ENCODE measurements around the gene UVRAG.

Gene UVRAG

DNA sequence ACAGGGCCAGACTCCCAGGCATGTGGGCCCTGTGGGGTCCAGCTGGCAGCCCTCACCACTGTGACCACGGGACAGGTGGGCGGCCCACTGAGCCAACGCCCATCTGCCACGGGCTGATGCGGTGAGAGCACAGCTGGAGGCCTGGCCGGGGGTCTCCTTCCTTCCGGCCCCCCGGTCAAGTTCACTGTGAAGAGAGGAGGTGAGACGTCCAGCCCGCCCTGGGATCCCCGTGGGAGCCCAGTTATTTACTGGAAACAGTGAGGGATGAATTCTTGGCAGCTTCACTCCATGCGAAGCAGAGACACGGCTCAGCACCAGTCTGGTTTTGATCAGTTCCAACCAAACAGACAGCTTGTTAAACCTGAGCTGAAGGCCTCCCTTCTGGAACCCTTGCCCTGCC, 352.6 kb downstream of the UVRAG start:
- Mint-ChIP-seq H3K9me3 (no peaks in the 10 kb centered on the region), H3K27ac (no peak overlapping the region), H3K27me3 (no peaks in the 10 kb centered on the region), H3K36me3 (no peaks in the 10 kb centered on the region), H3K4me3 (no peak overlapping the region), H3K4me1 (no peaks in the 10 kb centered on the region)
- DNase-seq: no peak
- CTCF ChIA-PET: no interaction called here

DNA sequence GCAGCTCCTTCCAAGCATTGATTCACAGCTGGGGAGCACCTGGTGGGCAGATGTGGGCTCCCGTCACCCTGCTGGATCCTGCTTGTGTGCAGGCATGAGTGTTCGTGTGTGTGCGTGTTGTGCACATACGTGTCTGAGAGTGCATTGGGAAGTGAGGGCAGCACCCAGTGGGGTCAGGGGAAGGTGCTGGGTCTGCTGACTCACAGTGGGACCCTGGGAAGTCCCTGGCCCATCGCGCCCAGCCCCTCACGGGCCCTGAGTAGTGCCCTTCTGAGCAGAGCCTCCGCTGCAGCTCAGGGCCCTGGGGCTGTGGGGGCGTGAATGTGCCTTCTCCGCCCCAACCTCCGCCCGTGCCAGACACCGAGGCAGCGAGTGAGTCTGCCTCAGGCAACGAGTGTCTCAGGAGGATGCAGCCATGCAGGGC, 354.5 kb downstream of the UVRAG start:
- Mint-ChIP-seq H3K4me3 (no peak overlapping the region), H3K27me3 (no peaks in the 10 kb centered on the region), H3K36me3 (no peaks in the 10 kb centered on the region), H3K27ac (no peak overlapping the region), H3K4me1 (peaks cover 3% of the 10 kb centered on the region), H3K9me3 (no peaks in the 10 kb centered on the region)
- no peak for DNase-seq
- CTCF ChIA-PET: no interaction called here

DNA sequence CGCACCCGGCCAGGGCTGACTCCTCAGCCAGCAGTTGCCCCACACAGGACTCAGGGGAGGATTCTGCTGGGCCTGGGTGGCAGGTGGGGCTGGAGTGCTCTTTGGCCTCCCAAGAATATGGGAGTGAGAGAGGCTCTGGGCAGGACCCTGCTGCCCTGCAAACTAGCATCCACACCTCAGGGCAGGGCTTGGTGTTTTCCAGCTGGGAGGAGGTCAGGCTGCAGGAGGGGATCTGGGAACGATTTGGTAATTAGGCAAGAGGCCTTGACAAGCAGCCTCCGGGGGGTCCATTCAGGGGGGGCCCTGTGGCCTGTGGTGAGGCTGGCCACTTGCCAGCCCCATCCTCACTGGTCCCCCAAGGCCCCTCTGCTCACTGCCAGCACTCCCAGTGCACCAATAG, 355.5 kb downstream of the UVRAG start:
- H3K27ac Mint-ChIP-seq: no peak overlapping the region

DNA sequence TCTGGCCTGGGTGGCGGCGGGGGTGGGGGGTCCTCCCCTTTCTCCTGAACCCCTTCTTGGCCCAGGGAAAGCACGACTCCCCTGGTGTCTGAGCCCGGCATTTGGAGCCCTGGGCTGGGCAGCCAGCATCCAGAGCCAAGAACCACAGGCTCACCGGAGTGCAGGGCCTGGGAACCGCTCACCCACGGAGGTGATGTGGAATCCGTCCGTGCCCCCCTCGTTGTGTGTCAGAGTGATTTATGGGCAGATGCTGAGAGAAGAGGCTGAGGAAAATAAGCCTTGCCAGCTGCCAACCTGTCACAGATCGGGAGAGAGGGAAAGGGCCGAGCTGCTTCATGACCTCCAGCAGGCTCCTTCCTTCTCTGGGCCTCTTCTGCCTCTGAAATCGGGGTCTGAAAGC, 357.6 kb downstream of the UVRAG start:
- H3K9me3 Mint-ChIP-seq: no peaks in the 10 kb centered on the region
- no peak for DNase-seq
- H3K27ac Mint-ChIP-seq: no peak overlapping the region
- H3K27me3 Mint-ChIP-seq: no peaks in the 10 kb centered on the region
- no peak overlapping the region for H3K4me3 Mint-ChIP-seq
- no peaks in the 10 kb centered on the region for H3K36me3 Mint-ChIP-seq
- CTCF ChIA-PET: no interaction called here
- peaks cover 3% of the 10 kb centered on the region for H3K4me1 Mint-ChIP-seq

More for the DNA sequence above, 355.5 kb downstream of the UVRAG start:
- H3K27me3 Mint-ChIP-seq: no peaks in the 10 kb centered on the region
- no peak overlapping the region for H3K4me3 Mint-ChIP-seq
- CTCF ChIA-PET: no interaction called here
- no peak for DNase-seq
- H3K9me3 Mint-ChIP-seq: no peaks in the 10 kb centered on the region
- no peaks in the 10 kb centered on the region for H3K36me3 Mint-ChIP-seq
- peaks cover 3% of the 10 kb centered on the region for H3K4me1 Mint-ChIP-seq

DNA sequence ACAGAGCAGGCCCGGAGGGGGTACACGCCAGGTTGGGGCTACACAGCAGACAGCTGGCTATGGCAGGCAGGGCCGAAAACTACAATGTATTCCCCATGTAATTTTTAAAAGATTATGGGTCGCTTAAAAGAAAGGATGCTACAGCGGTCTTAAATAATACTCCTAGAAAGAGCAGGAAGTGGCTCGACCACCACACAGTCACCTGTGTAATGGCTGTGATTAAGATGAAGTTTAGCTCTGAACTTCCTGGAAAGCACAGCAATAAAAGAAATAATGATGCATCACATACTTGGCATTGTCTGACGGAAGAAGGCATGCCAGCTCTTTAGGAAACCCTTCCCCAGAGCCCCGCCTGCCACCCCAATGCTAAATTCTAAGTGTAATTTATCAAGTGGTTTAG, 358.7 kb downstream of the UVRAG start:
- no peak overlapping the region for H3K4me3 Mint-ChIP-seq
- no peaks in the 10 kb centered on the region for H3K36me3 Mint-ChIP-seq
- no peak for DNase-seq
- no peak overlapping the region for H3K27ac Mint-ChIP-seq
- CTCF ChIA-PET: interaction anchor here (0.5 kb wide), 1 partner anchor 82 kb away, joined by 4 read pairs; no protein-coding TSS in a partner anchor
- H3K9me3 Mint-ChIP-seq: no peaks in the 10 kb centered on the region
- H3K4me1 Mint-ChIP-seq: peaks cover 3% of the 10 kb centered on the region
- no peaks in the 10 kb centered on the region for H3K27me3 Mint-ChIP-seq

DNA sequence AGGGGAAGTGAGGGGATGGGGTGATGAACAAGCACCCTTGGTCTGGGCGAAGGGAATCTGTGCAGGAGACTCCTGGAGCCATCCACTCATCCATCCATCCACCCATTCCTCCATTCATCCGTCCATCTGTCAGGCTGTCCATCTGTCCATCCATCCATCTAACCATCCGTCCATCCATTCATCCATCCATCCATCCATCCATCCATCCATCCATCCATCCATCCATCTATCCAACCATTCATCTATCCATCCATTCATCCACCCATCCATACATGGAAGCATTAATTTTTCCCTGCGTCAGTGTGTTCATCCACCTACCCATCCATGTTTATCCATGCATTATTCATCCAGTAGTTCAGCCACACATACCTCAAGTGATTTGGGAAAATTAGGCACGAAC, 359.3 kb downstream of the UVRAG start:
- DNase-seq: no peak
- CTCF ChIA-PET: no interaction called here
- no peaks in the 10 kb centered on the region for H3K27me3 Mint-ChIP-seq
- no peaks in the 10 kb centered on the region for H3K9me3 Mint-ChIP-seq
- peaks cover 3% of the 10 kb centered on the region for H3K4me1 Mint-ChIP-seq
- H3K36me3 Mint-ChIP-seq: no peaks in the 10 kb centered on the region
- no peak overlapping the region for H3K27ac Mint-ChIP-seq
- H3K4me3 Mint-ChIP-seq: no peak overlapping the region

DNA sequence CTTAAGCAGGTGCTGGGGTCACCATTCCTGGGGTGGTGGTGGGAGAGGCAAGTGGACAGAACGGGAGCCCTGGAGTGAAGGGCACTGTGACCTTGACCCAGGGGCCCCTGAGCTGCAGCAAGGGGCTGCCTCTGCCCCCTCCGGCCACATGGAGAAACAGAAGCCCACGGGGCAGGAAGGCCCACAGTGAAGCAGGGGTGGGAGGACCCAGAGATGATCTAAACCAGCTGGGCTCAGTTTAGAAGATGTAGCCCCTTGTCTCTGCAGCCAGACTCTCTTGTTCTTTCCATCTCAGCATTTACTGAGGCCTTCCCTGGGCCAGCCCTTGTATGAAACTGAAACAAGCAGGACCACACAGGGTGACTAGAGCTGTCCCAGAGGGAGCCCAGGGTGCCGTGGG, 360.8 kb downstream of the UVRAG start:
- CTCF ChIA-PET: no interaction called here
- Mint-ChIP-seq H3K4me1 (peaks cover 3% of the 10 kb centered on the region), H3K4me3 (no peak overlapping the region), H3K27ac (no peak overlapping the region), H3K36me3 (no peaks in the 10 kb centered on the region), H3K9me3 (no peaks in the 10 kb centered on the region), H3K27me3 (no peaks in the 10 kb centered on the region)
- no peak for DNase-seq

DNA sequence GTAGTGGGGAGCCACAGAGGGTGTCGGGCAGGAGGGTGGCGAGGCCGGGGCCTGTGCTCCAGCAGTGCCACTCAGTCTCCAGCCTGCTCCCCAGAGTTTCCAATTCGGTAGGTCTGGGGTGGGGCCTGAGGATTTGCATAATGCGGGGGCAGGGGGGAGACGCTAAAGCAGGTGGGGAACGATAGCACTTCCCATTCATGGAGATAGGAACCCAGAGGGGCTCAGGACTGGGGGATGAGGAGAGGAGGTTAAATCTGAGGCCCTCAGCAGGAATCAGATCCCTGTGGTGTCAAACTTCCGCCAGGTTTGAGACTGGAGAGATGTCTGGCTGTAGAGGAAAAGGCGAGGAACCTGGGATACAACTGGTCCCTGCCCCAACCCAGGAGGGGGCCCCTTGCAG, 361.5 kb downstream of the UVRAG start:
- no peak for DNase-seq
- Mint-ChIP-seq H3K27ac (no peak overlapping the region), H3K36me3 (no peaks in the 10 kb centered on the region), H3K4me3 (no peak overlapping the region), H3K4me1 (peaks cover 3% of the 10 kb centered on the region), H3K27me3 (no peaks in the 10 kb centered on the region), H3K9me3 (no peaks in the 10 kb centered on the region)
- CTCF ChIA-PET: no interaction called here

DNA sequence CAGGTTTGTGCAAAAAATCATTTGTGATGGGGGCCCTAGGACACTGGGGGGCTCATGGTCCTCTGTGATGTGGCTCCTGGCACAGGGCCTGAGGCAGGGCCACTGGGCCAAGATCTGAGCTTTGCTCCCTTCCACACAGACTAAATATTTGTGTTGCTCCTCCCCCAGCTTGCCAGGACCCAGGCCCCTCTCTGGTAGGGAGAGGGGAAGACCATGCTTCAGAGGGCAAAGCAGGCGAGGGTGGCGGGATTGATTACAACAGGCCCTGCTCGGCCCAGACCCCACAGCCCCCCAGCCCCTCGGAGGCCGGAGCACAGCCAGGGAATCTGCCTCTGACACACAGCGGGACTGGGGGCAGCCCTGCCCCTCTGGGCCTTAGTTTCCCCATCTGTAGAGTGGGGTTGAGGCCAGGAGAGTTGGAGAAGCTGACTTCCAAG, 362.3 kb downstream of the UVRAG start:
- CTCF ChIA-PET: no interaction called here
- Mint-ChIP-seq H3K27me3 (no peaks in the 10 kb centered on the region), H3K4me1 (peaks cover 3% of the 10 kb centered on the region), H3K4me3 (no peak overlapping the region), H3K36me3 (no peaks in the 10 kb centered on the region), H3K9me3 (no peaks in the 10 kb centered on the region), H3K27ac (no peak overlapping the region)
- no peak for DNase-seq

DNA sequence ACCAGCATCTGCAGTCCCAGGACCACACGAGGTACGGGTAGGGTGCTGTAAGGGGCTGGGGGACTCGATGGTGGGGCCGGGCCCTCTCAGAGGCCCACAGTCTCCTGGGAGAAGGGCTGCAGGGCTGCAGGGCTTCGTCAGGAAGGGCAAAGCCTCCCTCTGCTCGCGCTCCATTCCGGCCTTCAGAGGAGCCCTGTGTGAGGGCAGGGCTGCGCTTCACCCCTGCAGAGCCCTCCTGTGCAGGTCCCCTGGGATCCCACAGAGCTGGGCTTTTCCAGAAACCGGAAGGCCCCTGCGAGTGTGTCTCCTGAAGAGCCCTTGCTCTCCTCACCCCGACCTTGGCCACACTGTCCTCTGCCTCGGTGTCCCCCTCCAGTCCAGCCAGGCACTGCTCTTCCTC, 364.1 kb downstream of the UVRAG start:
- no peak overlapping the region for H3K4me3 Mint-ChIP-seq
- CTCF ChIA-PET: no interaction called here
- peaks cover 10% of the 10 kb centered on the region for H3K27me3 Mint-ChIP-seq
- DNase-seq: no peak
- no peaks in the 10 kb centered on the region for H3K9me3 Mint-ChIP-seq
- peaks cover under 1% of the 10 kb centered on the region for H3K4me1 Mint-ChIP-seq
- H3K27ac Mint-ChIP-seq: no peak overlapping the region
- no peaks in the 10 kb centered on the region for H3K36me3 Mint-ChIP-seq

DNA sequence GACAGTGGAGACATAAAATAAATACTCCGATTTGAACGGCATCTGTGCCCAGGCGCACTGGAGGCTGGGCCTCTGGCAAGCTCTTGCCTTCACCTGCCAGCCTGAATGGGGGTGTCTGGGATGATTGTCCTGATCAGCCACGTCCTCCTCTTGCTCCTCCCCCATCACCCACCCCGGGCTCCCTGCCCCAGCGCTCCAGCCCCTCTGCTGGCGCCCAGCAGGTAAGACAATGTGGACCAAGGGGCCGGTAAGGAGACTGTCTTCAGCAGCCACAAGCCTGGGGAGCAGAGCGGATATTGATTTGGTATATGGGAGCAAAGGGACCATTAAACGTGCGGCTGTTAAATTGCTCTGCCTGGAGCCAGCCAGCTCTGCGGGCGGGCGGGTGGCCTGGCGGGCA, 366.4 kb downstream of the UVRAG start:
- Mint-ChIP-seq H3K36me3 (no peaks in the 10 kb centered on the region), H3K4me1 (peaks cover 2% of the 10 kb centered on the region), H3K9me3 (no peaks in the 10 kb centered on the region), H3K27ac (no peak overlapping the region), H3K4me3 (no peak overlapping the region), H3K27me3 (peaks cover 23% of the 10 kb centered on the region)
- no peak for DNase-seq
- CTCF ChIA-PET: no interaction called here

DNA sequence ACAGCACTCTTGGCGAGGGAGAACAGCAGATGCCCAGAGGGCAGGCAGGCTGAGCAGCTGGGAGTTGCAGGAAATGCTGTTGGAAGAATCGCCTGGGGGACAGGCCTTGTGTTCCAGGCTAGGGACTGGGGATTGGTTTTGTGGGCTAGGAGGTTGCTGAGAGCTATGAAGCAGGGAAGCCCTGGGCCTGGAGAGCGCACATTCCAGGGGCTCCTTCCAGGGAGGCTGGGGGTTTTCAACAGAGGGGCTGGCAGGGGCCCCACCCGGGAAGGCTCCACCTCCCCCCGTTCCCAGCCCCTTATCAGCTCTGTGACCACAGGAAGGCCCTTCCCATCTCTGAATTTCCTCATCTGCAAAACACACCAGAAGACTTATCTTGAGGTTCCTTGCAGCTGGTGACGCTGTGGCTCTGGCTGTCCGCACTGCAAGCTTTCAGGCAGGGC, 369.6 kb downstream of the UVRAG start:
- Mint-ChIP-seq H3K4me1 (peaks cover 2% of the 10 kb centered on the region), H3K36me3 (no peaks in the 10 kb centered on the region), H3K27me3 (peaks cover 23% of the 10 kb centered on the region), H3K9me3 (no peaks in the 10 kb centered on the region), H3K4me3 (no peak overlapping the region), H3K27ac (no peak overlapping the region)
- DNase-seq: no peak
- CTCF ChIA-PET: interaction anchor here (0.9 kb wide), 1 partner anchor 24 kb away, joined by 3 read pairs; no protein-coding TSS in a partner anchor

DNA sequence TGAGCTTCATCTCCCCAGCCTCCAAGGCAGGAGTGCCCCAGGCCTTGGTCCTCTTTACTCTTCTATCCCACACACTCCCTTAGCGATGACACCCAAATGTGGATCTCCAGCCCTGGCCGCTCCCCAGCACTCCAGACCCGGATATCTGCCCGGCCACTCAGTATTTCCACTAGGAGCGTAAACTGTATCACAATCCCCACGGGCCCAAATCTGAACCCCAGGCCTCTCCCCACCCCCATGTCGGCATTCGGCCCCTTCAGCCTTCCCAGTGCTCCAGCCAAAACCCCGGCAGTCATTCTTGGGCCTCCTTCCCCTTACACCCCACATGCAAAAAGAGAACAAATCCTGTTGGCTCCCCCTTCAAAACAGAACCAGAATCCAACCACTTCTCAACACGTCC, 370.5 kb downstream of the UVRAG start:
- Mint-ChIP-seq H3K9me3 (no peaks in the 10 kb centered on the region), H3K4me1 (peaks cover 2% of the 10 kb centered on the region), H3K36me3 (no peaks in the 10 kb centered on the region), H3K27ac (no peak overlapping the region), H3K27me3 (peaks cover 23% of the 10 kb centered on the region), H3K4me3 (no peak overlapping the region)
- DNase-seq: no peak
- CTCF ChIA-PET: no interaction called here

DNA sequence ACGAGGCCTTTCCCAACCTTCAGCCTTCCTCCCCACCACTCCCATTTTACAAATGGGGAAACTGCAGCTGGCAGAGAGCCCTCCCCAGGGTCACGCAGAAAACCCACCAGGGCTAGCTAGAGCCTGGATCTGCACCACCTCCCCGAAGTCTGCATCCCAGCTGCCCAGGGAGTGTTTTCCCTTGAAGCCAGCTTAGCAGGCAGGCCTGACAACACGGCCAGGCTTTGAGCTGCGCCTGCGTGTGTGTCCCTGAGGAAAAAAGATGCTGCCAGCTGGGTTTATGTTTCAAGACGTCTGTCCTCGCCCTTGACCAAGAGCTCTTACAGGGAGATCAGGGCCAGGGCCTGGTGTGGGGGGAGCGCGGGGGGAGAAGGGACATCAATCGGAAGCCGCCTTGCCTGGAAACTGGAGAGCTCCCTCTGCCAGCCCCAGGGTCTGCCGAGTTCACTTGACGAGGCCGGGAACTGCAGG, 371.0 kb downstream of the UVRAG start:
- H3K27me3 Mint-ChIP-seq: peaks cover 23% of the 10 kb centered on the region
- H3K4me1 Mint-ChIP-seq: peaks cover 2% of the 10 kb centered on the region
- H3K4me3 Mint-ChIP-seq: no peak overlapping the region
- no peak overlapping the region for H3K27ac Mint-ChIP-seq
- CTCF ChIA-PET: no interaction called here
- no peaks in the 10 kb centered on the region for H3K9me3 Mint-ChIP-seq
- DNase-seq: no peak
- H3K36me3 Mint-ChIP-seq: no peaks in the 10 kb centered on the region

DNA sequence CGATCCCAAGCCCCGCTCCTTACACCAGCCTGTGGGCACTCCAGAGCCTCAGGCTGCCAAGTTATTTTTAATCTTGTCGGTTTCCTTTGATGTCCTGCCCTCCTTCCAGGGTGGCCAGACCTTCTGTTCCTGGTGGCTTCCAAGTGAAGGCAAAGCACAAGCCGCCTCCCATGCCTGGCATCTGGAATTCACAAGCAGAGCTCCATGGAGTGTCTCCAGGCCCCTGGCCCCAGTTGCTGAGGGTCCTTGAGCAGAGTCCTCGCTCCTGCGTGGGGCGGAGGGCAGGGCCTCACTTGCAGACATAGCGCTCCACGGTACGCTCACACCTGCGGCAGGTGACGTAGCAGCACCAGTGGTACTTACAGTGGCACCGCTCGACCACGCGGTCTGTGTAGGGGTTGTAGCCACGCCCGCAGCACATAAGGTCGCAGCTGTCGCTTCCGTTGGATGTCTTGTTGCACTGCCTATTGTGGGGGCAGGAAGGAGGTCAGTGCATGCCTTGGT, 371.8 kb downstream of the UVRAG start:
- Mint-ChIP-seq H3K4me1 (peaks cover 2% of the 10 kb centered on the region), H3K27me3 (peaks cover 23% of the 10 kb centered on the region), H3K36me3 (no peaks in the 10 kb centered on the region), H3K4me3 (no peak overlapping the region), H3K9me3 (no peaks in the 10 kb centered on the region), H3K27ac (no peak overlapping the region)
- DNase-seq: no peak
- CTCF ChIA-PET: interaction anchor here (1.2 kb wide), 1 partner anchor 35 kb away, joined by 4 read pairs; no protein-coding TSS in a partner anchor

DNA sequence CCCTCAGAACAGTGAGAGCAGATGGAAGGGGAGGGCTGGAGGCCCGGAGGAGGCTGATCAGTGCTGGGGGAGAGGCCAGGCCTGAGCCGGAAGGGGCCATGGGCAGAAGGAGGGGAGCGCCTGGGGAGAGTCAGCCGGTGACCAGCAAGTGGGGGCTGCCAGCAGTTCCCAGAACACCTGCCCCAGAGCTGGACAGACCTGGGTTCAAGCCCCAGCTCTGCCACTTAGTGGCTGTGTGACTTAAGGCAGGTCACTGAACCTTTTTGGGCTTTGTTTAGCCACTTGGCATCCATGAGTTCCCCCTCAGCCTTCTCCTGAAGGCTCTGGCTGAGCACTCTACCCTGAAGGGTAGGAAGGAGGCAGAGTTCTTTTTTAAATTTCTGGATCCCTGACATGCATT, 373.9 kb downstream of the UVRAG start:
- Mint-ChIP-seq H3K36me3 (no peaks in the 10 kb centered on the region), H3K27me3 (peaks cover 15% of the 10 kb centered on the region), H3K4me3 (no peak overlapping the region), H3K27ac (no peak overlapping the region), H3K4me1 (peaks cover 2% of the 10 kb centered on the region), H3K9me3 (no peaks in the 10 kb centered on the region)
- no peak for DNase-seq
- CTCF ChIA-PET: no interaction called here
